B cell (primary cell): Measurements from ENCODE around the gene LY9. TPM values are rescaled to one million over a fixed set of nuclear protein-coding genes. Genes with fewer than 3 reads are reported as not detected.

ENCODE experiments used
- ATAC-seq: fragments of 200-7000 bp; cut with Tn5 transposase; one replicate; pipeline ENCODE4 v1.10.0; 2021; ENCODE audit warnings: low read depth, mild to moderate bottlenecking, moderate number of reproducible peaks, moderate library complexity
- CTCF ChIA-PET: fragments of 350-600 bp; sonication (Branson Sonifier 250); formaldehyde crosslinking; loops from one replicate; lab custom pipeline; 2021; ENCODE audit warnings: antibody characterized with exemption, inconsistent platforms; lab: Charles Lee
- POLR2A ChIA-PET: fragments of 350-600 bp; sonication (Branson Sonifier 250); formaldehyde crosslinking; loops from one replicate; lab custom pipeline; 2021; ENCODE audit warnings: antibody characterized with exemption; lab: Charles Lee
- DNase-seq: peaks from one replicate; pipeline ENCODE4 v3.0.0; 2013
- H2AFZ ChIP-seq: 2 replicates; pipeline ENCODE4 v1.6.1; 2012; ENCODE audit warnings: mild to moderate bottlenecking, low read depth, low read length; ENCODE audit not compliant: insufficient read depth, poor library complexity, severe bottlenecking
- H3K27ac ChIP-seq, 2 donors: 1 replicate in 1 of 2; 2 replicates in 1 of 2; pipeline ENCODE4 v1.5.1; 2012 to 2013; ENCODE audit warnings: low read length in 2 of 2, mild to moderate bottlenecking in 2 of 2, moderate library complexity in 1 of 2
- H3K27me3 ChIP-seq, 4 experiments: fragments of 200-600 bp in 1 of 4; sonication (generic) in 1 of 4; replicated peaks in 1 of 4; 1 replicate in 2 of 4; 2 replicates in 2 of 4; pipeline versions ENCODE4 v1.6.1 to v1.7.0; 2013 to 2016; ENCODE audit warnings: low read length in 3 of 4, mild to moderate bottlenecking in 2 of 4, mixed read lengths in 1 of 4, moderate library complexity in 1 of 4; ENCODE audit not compliant: insufficient read depth in 4 of 4, control insufficient read depth in 3 of 4; ENCODE audit errors: control extremely low read depth in 1 of 4
- H3K36me3 ChIP-seq, 2 experiments: replicated peaks in 1 of 2; 1 replicate in 1 of 2; 2 replicates in 1 of 2; pipeline versions ENCODE4 v1.6.1 to v1.7.1; 2013; ENCODE audit warnings: low read length in 1 of 2; ENCODE audit not compliant: insufficient read depth in 2 of 2, control insufficient read depth in 1 of 2; ENCODE audit errors: control extremely low read depth in 1 of 2, extremely low read depth in 1 of 2
- H3K4me1 ChIP-seq, 2 donors: fragments of 200-600 bp in 1 of 2; sonication (generic) in 1 of 2; 1 replicate in 1 of 2; 2 replicates in 1 of 2; pipeline versions ENCODE4 v1.5.1 to v1.6.1; 2013 to 2017; ENCODE audit warnings: low read length in 2 of 2; ENCODE audit not compliant: control insufficient read depth in 2 of 2, insufficient read depth in 2 of 2
- H3K4me2 ChIP-seq: replicated peaks from 2 replicates; pipeline ENCODE3; 2012; ENCODE audit warnings: mild to moderate bottlenecking, low read depth, low read length; ENCODE audit not compliant: poor library complexity, severe bottlenecking
- H3K4me3 ChIP-seq, 5 experiments: fragments of 200-600 bp in 1 of 5; sonication (generic) in 1 of 5; 1 replicate in 3 of 5; 2 replicates in 2 of 5; pipeline versions ENCODE4 v1.5.1 to v1.7.0; 2011 to 2016; ENCODE audit warnings: low read length in 4 of 5, mild to moderate bottlenecking in 4 of 5, low read depth in 2 of 5, control low read depth in 1 of 5, moderate library complexity in 1 of 5; ENCODE audit not compliant: insufficient read depth in 1 of 5; ENCODE audit errors: control extremely low read depth in 1 of 5, extremely low read depth in 1 of 5
- H3K79me2 ChIP-seq: fragments of 200-600 bp; sonication (generic); one replicate; pipeline ENCODE4 v1.6.0; 2016; ENCODE audit warnings: low read length; ENCODE audit not compliant: control insufficient read depth, insufficient read depth
- H3K9ac ChIP-seq: fragments of 200-600 bp; sonication (generic); 2 replicates; pipeline ENCODE4 v1.6.1; 2017; ENCODE audit warnings: mild to moderate bottlenecking, low read length, moderate library complexity
- H3K9me3 ChIP-seq, 3 donors: one replicate each; pipeline versions ENCODE4 v1.6.1 to v1.7.1; 2013; ENCODE audit warnings: low read length in 2 of 3; ENCODE audit not compliant: control insufficient read depth in 2 of 3, insufficient read depth in 1 of 3; ENCODE audit errors: control extremely low read depth in 1 of 3
- H4K20me1 ChIP-seq: 2 replicates; pipeline ENCODE4 v1.6.0; 2012; ENCODE audit warnings: mild to moderate bottlenecking, low read length; ENCODE audit not compliant: insufficient read depth, control insufficient read depth, poor library complexity, severe bottlenecking
- H3K27ac Mint-ChIP-seq: one replicate; pipeline ENCODE4 v1.8.0; 2021; ENCODE audit warnings: mixed read lengths
- H3K27me3 Mint-ChIP-seq: one replicate; pipeline ENCODE4 v1.8.0; 2021; ENCODE audit warnings: mixed read lengths
- H3K4me1 Mint-ChIP-seq: one replicate; pipeline ENCODE4 v1.8.0; 2021; ENCODE audit warnings: mixed read lengths
- H3K4me3 Mint-ChIP-seq: one replicate; pipeline ENCODE4 v1.8.0; 2021; ENCODE audit warnings: mixed read lengths
- H3K9me3 Mint-ChIP-seq: one replicate; pipeline ENCODE4 v1.8.0; 2022; ENCODE audit warnings: mixed read lengths; ENCODE audit not compliant: insufficient read depth
- EZH2 ChIP-seq: IDR thresholded peaks from 2 replicates; pipeline ENCODE4 v1.6.1; 2012; ENCODE audit warnings: borderline replicate concordance, low read depth, mild to moderate bottlenecking, moderate library complexity, low read length; ENCODE audit not compliant: insufficient read depth, poor library complexity, severe bottlenecking
- WGBS: methylation state at CpG from one replicate; pipeline ENCODE4 v1.1.5; 2013; ENCODE audit warnings: missing lambda C conversion rate; ENCODE audit not compliant: insufficient coverage; 5-methylcytosine and 5-hydroxymethylcytosine counted together
- intact Hi-C: fragments of 100-400 bp; cut with micrococcal nuclease; formaldehyde crosslinking; loops from one replicate; pipeline ENCODE4 v1.10.0; 2022
- polyA plus RNA-seq: library from polyadenylated mRNA; depleted of rRNA; stranded (reverse); fragments of >200 nt; gene quantifications from 2 replicates; pipeline ENCODE4 v1.2.3, GENCODE V29; 2012
- total RNA-seq, 2 donors: library from RNA; stranded (reverse); fragments of 120-200 nt in 1 of 2; gene quantifications; 1 replicate in 1 of 2; 2 replicates in 1 of 2; pipeline versions ENCODE4 v1.2.3 to v1.2.4, GENCODE V29; 2013 to 2022
- TF ChIP-seq, protein P1 (sequence below): fragments of 200-600 bp; IDR thresholded peaks from one replicate; pipeline ENCODE4 v1.8.0; 2022; ENCODE audit warnings: antibody characterized with exemption, mild to moderate bottlenecking

The LY9 gene
- total and polyA plus RNA-seq, 2 donors (not counting 1 experiment from before 2014, with no cell fraction given) = 252 to 365 TPM

DNA sequence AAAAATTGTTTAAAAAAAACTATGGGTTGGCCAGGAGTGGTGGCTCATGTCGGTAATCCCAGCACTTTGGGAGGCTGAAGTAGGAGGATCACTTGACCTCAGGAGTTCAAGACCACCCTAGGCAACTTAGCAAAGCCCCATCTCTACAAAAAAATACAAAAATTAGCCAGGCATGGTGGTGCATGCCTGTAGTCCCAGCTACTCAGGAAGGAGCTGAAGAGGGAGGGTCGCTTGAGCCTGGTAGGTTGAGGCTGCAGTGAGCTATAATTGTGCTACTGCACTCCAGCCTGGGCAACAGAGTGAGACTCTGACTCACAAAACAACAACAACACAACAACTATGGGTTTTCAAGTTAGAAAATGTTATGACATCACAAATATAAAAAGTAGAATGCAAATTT, 40.5 kb upstream of the LY9 start:
- WGBS = no CpG with 5 or more reads among the region's 2 CpGs
- Histone ChIP-seq H3K9me3 (peaks cover 0 to under 1% (median 0%) of the 10 kb centered on the region in 3 donors), H3K27me3 (no peaks in the 10 kb centered on the region), H2AFZ (no peak overlapping the region), H3K4me1 (no peaks in the 10 kb centered on the region), H4K20me1 (no peaks in the 10 kb centered on the region), H3K4me3 (no peak overlapping the region), H3K4me2 (no peak overlapping the region), H3K79me2 (no peaks in the 10 kb centered on the region), H3K9ac (no peak overlapping the region), H3K27ac (no peak overlapping the region), H3K36me3 (peaks cover 0 to 5% of the 10 kb centered on the region in 2 experiments)
- POLR2A ChIA-PET = interaction anchor here (0.6 kb wide), 1 partner anchor 65 kb away, joined by 6 read pairs; no protein-coding TSS in a partner anchor
- no peak for ATAC-seq
- Mint-ChIP-seq H3K9me3 (no peaks in the 10 kb centered on the region), H3K4me3 (no peak overlapping the region), H3K27ac (no peak overlapping the region), H3K27me3 (no peaks in the 10 kb centered on the region), H3K4me1 (peaks cover 12% of the 10 kb centered on the region)
- TF ChIP-seq, protein P1, sequence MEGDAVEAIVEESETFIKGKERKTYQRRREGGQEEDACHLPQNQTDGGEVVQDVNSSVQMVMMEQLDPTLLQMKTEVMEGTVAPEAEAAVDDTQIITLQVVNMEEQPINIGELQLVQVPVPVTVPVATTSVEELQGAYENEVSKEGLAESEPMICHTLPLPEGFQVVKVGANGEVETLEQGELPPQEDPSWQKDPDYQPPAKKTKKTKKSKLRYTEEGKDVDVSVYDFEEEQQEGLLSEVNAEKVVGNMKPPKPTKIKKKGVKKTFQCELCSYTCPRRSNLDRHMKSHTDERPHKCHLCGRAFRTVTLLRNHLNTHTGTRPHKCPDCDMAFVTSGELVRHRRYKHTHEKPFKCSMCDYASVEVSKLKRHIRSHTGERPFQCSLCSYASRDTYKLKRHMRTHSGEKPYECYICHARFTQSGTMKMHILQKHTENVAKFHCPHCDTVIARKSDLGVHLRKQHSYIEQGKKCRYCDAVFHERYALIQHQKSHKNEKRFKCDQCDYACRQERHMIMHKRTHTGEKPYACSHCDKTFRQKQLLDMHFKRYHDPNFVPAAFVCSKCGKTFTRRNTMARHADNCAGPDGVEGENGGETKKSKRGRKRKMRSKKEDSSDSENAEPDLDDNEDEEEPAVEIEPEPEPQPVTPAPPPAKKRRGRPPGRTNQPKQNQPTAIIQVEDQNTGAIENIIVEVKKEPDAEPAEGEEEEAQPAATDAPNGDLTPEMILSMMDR = no peak
- no peak for TF ChIP-seq EZH2
- CTCF ChIA-PET = interaction anchor here (1.1 to 1.8 kb wide), 5 partner anchors 20 to 196 kb away, joined by 3 to 6 read pairs (median 4); no protein-coding TSS in a partner anchor
- intact Hi-C loops = no loop called here
- no peak for DNase-seq
